ENCODE data around the gene ALKBH1.
A peak's percentile ranks its signal among the peaks of the same experiment; 100 is the strongest.
"Not testable (repeated sequence)": the region's sequence is repeated elsewhere in the genome, so short reads cannot be mapped to it uniquely, and the experiment has no call there.

The ALKBH1 gene, protein sequence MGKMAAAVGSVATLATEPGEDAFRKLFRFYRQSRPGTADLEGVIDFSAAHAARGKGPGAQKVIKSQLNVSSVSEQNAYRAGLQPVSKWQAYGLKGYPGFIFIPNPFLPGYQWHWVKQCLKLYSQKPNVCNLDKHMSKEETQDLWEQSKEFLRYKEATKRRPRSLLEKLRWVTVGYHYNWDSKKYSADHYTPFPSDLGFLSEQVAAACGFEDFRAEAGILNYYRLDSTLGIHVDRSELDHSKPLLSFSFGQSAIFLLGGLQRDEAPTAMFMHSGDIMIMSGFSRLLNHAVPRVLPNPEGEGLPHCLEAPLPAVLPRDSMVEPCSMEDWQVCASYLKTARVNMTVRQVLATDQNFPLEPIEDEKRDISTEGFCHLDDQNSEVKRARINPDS

DNA sequence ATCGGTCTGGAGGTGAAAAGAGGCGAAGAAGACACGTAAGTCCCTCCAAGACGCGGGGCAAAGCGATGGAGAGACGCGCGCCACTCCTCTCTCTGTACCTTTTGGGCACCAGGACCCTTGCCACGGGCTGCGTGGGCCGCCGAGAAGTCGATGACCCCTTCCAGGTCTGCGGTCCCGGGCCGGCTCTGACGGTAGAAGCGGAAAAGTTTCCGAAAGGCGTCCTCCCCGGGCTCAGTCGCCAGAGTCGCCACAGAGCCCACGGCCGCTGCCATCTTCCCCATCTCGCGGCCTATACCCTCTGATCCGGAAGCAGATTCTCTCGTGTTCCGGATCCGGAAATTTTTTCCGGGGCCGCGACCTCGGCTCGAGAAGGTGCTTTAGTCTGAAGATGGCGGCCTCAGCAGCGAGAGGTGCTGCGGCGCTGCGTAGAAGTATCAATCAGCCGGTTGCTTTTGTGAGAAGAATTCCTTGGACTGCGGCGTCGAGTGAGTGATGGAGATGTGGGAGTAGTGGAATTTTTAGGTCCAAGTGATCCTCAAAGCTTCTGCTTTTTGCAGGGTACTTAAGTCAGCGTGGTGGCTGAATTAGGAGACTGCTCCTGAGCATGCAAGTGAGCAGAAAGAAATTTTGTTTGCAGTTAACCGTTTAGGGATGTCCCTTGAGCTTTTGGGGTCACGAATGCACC is at the start of gene ALKBH1, which contains the start of gene SLIRP:
Gene ALKBH1 (minus strand): TSS at position 300 of the 685 bp plus-strand sequence. CDS start 19 bp downstream, at position 281.
Gene SLIRP (plus strand): TSS at position 380 of the 685 bp plus-strand sequence. CDS start 9 bp downstream, at position 389.
- DNase-seq, result peak; percentile 80

DNA sequence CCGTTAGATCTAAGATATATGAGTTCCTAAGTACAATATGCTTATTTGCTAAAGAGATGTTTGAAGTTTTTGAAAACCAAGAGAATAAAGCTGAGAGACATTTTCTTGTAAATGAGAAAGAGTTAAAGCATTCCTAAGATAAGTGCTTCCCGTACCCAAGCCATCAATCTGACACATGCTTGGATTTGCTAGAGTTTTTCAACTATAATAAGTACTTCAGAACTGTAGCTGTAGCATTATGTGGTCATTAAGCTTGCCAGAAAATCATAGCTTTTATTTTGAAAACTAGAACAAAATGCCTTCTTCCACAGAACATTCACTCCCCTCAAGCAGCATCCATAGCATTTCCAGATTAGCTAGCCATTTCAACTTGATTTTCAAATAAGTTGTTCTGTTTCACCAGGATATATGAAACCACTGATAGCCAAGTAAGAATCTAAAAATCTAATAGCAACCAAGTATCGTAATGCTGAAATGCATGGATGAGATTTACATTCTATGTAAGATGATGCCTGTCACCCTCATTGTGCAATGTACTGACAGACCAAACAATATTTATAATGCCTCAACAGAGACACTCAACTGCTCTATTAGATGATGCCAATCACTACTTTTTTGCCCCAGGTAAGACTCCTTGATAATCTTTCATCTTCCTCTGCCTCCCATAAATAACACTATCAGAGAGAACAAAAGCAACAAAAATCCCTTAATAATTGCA is 45.1 kb upstream of the ALKBH1 start:
- DNase-seq, result no peak

DNA sequence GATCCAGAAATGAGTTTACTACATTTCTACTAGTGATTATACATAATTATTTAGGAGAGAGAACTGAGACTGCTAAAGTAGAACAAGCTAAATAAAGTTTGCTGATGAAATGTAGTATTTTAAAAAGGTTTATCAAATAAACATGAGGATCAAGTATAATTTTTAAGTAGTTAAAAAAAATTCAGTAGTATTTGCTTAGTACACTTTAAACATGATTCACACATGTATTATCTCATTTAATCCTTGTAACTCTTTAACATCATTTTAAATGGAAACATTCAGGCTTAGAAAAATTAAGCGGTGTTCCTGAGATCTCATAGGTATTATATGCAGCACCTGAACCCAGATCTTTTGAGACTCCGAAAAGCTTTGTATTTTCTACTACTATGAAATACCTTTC is 44.4 kb upstream of the ALKBH1 start:
- DNase-seq, result no peak

DNA sequence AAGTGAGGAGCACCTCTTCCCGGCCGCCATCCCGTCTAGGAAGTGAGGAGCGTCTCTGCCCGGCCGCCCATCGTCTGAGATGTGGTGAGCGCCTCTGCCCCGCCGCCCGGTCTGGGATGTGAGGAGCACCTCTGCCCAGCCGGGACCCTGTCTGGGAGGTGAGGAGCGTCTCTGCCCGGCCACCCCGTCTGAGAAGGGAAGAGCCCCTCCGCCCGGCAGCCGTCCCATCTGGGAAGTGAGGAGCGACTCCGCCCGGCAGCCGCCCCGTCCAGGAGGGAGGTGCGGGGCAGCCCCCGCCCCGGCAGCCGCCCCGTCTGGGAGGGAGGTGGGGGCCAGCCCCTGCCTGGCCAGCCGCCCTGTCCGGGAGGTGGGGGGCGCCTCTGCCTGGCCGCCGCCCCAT is 39.6 kb upstream of the ALKBH1 start:
- not testable (repeated sequence) for DNase-seq

DNA sequence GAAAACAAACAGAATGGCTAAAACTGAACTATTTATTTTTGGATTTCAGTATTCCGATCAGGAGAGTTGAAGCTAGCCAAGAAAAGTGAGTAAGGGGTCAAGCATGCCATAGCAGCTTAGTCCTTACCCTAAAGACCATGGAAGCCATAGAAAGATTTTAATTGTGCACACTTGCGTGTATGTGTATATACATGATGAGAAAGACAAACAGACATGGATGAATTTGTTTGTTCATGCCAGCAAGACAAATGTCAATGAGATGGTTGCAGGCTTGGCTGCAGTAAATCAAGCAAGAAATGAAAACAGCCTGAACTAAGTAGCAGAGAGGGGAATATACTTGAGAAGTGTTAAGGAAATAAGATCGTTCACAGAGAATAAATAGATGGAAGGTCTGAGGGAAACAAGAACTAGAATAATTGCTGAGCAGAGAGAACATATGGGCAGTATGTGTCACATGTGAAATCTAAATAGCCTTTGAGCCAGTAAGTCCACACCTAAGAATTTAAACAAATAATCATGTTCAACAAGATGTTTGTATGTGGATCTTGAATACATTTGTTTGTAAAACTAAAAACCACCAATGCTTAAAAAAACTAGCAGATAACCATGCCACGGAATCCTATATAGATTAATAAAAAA is 38.4 kb upstream of the ALKBH1 start:
- DNase-seq, result no peak

DNA sequence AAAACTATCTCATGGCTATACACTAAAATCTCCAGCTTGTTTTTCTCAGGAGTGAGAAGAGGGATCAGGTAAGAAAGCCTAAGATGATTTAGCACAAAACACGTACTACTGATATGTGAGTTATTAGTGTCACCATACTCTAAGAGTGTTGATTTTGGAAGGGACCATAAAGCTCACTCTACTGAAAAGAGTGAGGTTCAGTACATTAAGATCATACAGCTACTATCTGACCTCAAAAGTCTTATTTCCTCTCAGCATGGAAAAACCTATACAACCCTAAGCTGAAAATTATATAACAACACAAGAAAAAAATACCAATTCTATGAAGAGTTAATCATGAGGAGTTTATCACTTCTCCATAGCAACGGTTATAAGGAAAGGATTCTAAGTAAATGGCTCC is 33.6 kb upstream of the ALKBH1 start:
- DNase-seq, result no peak

DNA sequence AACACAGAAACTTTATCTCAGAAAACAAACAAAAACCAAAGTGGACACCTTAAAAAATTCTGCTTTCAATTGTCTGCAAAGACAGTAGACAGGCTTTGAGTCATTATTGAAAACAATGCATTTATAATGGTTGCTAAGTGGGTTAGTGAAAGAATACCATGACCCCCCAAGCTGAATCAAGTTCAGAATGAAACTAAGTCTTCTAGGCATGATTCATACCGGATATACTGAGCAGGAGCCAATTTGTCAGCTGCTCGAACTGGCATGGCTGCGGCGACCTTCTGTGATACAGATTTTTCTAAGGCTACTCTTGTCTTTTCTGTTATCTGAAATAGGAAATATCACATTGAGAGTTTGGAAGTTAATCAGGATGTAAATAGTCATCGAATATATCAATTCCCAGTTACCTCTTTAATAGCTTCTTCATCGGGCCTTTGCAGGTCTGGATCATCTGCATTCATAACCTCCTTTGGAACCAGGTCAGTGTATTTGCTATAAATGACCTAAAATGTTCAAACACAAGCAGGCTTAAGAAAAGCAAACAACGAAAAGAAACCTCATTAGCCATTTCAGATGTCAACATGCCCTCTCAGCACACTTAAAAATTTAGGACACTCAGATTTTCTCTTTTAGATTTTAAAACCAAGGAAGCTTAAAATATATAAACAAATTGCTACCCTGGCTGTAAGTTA is 30.9 kb upstream of the ALKBH1 start:
- no peak for DNase-seq

DNA sequence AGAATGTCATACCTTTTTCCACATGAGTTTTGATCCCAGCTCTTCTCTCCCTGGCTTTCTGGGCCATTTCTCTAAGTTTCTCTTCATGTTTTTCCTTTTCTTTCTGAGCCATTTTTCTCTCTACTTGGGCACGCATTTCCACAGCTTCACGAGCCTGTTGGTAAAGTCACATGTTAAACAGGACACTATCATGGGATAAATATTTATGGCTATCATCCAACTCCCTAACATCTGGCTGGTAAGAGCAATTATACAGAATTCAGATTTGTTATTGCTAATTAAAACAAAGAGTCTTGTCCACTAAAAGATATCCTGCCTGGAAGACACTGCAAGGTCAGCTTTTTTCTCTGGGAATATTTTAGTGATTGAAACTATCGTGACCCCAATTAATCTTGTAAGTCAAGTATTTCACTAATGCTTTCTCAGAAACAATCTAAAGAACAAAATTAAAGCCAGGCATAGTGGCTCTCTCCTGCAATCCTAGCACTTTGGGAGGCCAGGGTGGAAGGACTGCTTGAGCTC is 23.2 kb upstream of the ALKBH1 start:
- no peak for DNase-seq

DNA sequence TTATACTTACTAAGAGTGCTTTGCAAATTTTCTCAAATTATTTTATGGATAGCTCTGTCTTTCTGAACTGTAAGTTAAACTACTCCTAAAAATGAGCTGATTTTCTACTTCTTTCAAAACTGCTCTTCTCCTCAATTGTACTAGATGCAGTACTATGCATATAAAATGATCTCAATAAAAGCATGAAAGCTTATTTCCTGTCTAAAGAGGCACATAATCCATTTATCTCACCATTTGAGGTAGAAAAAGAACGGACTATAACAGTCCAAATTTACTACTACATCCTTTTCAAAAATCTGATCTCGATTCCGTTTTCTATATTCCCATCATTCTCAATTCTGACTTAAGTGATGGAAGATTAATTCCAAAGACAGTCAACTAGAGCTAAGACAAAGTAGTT is 14.5 kb upstream of the ALKBH1 start:
- DNase-seq, result no peak

DNA sequence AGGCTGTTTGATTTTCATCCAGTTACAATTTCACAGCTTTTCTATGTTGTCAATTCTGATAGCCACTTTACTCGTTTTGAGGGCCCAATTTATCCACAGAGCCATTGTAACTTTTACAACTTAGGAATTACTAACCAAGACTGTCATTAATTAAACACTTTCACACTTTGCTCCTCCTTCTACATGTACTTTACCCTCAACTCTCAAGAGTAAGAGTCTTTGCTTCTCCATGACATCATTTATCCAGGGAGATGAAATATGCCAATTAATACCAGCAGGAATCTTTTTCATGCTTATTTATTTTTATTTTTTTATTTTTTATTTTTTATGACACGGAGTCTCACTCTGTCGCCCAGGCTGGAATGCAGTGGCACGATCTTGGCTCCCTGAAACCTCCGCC is 13.6 kb upstream of the ALKBH1 start:
- no peak for DNase-seq

DNA sequence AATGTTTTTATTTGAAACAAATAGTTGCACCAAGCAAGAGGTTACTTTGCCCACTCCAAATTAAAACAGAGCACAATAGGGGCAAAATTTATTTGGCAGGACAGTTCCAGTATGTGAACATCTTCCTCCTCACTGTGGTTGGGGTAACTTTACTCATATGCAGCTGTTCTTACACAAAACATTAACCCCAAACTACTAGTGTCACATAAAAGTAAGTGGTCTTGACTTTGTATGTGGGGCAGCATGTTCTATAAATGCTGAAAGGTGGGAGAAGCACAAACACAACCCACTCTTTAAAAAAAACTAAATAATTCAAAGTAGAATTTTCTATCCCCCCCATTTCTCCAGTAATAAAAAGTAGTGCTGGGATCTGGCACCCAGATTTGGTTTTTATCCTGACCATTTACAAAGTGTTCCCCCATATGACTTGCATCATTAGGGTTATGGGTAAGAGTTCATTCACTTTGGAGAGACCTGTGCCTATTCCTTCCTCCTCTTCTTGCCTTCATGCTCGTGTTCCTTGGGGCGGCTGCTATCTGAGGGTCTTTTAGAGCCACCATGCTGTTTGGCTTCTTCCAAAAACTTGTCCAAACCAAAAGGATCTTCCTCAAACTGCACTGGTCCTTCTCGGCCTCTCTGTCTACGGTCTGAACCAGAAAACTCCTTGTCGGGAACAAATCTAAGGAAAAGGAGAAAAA is 9.9 kb upstream of the ALKBH1 start:
- DNase-seq, result no peak

DNA sequence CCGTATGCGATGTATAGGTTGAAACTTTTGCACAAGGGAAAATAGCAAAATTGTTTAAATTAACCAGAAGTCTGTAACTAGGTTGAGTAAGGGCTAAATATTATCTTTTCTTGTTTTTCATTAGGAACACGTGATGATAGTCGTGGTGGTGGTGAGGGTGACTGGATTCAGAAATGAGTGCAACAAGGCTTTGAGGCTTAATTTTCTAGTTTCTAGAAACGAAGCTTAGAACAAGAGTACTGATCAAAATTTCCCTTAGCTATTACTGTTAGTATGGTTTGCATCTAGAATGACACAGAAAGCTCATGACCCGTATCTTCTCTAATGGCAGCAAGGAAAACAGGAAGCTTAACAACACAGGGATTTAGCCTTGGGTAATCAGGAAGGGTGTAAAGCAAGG is 7.1 kb upstream of the ALKBH1 start:
- no peak for DNase-seq

DNA sequence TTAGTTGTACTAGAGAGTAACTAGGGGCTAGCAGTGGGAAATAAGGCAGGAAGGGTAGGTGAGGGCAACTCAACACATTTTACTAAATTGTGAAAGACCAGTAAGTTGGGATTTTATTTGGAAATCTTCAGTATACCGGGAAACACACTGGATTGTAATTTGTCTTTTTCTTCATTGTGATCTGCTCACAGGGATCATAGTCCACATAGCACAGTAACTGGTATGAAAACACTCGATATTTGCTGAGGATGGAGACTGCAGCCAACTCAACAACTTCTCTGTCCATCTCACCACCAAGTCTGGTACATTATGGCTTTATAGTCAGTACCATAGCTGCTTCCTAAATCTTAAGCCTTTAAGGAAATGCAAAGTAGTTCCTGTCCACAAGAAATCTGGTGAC is 2.5 kb upstream of the ALKBH1 start:
- no peak for DNase-seq

DNA sequence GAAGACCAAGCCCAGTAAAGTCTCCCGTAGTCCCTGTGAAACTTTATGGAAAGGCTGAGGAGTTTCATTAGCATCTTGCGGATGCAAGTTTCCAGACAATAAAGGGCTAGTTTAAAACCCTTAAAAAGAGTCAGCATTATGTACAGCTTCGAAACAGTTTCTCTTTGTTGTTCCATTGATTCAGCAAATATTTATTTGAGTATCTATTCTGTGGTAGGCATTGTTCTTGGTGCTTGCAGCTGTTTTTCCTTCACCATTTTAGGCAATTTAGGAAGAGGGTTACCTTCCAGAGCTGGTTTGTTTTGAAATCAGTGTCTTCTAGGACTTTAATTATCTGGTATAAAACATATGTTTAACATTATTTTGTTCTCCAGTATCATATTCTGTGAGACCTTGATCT is 1.6 kb upstream of the ALKBH1 start:
- DNase-seq, result no peak

DNA sequence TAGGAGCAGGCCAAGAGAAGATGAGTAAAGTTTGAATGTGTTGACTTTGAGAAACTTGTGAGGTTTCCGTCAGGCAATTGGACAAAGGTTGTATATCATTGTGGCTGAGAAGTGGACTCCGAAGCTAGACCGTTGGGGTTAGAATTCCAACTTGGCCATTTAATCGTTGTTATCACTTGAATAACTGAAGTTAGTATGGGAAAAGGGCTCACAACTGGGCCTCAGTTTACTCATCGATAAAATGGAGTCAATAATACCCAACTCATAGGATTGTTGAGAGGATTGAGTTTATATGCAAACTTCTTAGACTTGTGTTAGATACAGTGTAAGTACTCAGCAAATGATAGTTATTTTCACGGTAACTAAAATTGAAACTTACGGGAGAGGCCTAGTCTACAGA is 926 bp upstream of the ALKBH1 start:
- DNase-seq, result no peak

DNA sequence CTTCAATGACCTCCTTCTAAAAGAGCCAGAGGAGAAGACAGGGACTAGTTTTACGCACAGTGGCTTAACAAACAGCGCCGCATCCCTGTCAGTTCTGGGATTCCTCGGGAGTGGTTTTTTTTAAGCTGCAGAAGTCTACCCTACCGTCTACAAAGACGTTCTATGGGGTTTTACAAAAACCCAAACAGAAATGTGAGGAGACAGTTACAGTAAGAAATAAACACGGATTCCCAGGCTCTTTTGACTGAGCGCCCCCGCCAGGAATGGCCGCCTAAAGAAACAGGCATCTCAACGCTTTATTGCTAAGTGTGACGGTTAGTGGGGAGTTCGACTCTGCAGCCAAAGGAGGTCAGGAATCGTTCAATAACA is 484 bp downstream of the ALKBH1 start:
- DNase-seq, result no peak

DNA sequence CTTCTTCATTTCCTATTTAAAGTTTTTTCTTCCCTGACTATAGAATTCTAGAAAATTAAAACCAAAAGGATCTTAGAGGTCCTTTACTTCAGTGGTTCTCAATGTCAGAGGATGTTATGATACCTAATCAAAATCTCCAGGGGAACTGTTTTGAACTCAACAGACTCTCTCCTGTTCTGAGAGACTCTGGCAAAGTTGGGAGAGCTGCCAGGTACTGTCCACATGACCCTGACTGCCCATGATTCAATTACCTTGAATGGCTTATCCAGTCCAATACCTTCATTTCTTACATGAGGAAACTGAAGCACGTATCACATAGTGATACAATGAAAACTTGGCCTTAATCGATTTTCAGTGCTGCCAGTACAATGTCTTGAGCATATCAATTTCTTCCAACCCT is 16.6 kb downstream of the ALKBH1 start:
- no peak for DNase-seq

DNA sequence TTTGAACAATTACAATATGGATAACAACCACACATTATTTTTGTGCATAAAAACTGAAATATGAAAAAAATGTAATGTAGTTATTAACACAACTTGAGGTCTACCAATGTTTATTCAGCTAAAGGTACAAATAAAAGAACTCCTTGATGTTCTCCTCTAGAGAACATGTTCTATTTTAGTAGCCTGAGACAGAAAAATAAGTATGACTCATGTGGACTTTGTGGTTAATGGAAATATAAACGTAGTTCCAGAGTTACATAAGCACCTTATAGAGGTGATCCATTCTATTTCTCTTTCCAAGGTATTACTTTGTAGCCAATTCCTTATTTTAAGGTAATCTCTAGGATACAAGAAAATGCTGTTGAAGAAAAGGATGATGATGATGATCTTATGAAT is 25.7 kb downstream of the ALKBH1 start:
- DNase-seq, result no peak

DNA sequence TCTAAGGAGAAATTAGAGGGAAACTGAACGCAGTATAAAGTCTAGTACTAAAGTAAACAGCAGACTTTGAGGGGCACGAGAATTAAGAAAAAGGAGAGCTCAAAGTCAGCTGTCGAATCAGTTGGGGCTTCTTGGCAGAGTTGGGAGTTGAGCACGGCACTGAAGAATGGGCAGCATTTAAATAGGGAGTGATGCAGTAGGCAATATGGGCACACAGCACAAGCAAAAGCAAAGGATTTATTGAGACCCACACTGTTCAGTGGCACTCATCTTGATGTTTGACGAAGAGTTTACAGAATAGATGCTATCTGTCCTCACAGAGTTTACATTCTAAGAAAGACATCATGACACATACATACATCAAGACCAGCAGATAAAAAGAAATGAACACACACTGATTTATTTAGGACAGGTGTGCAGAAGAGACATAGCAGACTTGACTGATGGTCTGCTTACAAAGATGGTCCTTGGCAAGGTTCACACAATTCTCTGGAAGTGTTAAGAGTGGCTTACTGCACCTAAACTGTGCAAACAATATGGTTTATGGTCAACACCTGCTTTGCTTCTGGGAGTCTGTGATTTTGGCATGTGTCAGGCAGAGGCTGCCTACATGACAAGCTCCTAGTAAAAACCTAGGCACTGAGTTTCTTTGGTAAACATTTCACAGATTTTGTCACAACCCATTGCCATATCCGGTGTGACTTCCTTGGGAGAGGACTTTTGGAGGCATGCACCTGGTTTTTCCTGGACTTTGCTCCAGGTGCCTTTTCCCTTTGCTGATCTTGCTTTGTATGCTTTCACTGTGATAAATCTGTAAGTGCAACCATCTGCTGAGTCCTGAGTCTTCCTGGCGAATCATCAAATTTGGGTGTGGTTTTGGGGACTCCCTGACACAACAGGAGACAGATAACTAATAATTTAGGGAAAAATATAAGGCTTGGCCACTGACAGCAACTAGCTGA is 26.3 kb downstream of the ALKBH1 start:
- DNase-seq, result no peak

DNA sequence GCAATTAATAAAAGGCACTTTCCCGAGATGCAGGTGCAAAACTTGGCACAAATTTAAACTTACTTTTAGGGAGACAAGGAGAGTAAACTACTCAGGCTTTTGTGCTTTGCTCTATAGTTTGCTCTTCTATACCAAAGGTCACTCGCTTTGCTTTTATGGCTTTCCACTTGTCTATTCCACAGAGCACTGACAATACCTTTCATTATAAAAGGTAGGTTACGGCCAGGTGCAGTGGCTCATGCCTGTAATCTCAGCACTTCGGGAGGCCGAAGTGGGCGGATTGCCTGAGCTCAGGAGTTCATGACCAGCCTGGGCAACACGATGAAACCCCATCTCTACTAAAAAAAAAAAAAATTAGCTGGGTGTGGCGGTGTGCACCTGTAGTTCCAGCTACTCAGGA is 32.9 kb downstream of the ALKBH1 start:
- no peak for DNase-seq

DNA sequence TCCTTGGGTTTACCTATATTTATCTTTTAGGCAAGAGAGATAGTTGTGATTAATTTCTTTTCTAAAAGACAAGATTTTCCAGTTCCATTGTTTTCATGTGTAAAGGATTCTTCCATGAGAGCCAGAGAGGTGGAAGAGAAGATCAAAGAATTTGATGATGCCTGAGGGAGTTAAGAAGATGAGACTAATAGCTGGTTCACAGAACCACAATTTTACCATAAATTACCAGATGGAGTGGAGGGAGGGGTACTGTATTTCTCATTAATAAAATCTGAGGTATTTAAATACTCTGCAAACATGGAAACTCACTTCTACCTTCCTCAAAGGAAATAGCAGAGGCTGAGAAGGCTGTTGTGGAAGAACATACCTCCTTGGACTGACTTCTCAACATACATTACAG is 34.6 kb downstream of the ALKBH1 start:
- DNase-seq, result no peak
